GM18867 (cell line): ENCODE data around the gene TNP2.

Source experiments
- ATAC-seq: cut with Tn5 transposase; IDR thresholded peaks from one replicate; pipeline ENCODE4 v1.9.1; 2021; ENCODE audit warnings: mild to moderate bottlenecking, moderate library complexity; ENCODE audit not compliant: unreplicated experiment

Gene TNP2

GRCh38 chr16:11278681-11279628, 9.8 kb upstream of the TNP2 start:
- no peak for ATAC-seq

GRCh38 chr16:11277607-11278337, 8.6 kb upstream of the TNP2 start:
- ATAC-seq = no peak

GRCh38 chr16:11276896-11277593, 7.9 kb upstream of the TNP2 start:
- no peak for ATAC-seq

DNA sequence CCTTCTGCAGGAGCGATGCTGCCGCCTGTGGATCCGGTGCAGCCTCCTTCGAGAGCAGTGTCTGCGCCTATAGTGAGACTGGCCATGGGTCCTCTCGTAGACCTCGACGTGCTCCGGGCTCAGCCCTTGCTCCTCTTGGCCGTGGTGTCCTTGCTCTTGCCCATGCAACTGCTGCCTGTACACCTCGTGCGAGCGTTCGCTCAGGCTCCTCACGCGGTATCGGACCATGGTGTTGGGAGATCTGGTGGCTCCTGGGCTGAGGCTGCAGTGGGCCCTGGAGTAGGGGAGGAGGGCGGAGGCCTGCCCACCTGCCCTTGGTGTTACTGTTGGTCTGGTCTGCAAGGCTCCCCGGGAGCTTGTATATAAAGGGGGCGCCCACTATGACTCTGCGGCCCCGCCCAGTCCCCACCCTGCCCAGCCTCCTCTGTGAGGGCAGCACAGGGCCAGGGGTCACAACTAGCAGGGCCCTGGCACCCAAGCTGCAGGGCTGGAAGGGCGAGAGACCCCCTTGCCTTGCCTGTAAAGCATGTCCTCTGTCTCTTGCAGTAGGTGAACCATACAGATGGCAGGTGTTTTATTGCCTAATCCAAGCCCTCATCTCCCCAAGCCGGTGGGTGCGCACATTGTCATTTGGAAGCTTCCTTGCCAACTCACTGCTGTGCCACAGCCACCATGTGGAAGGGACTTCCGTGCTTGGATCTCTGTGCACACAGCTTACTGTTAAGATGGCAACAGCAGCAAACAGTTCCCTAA, 7.2 kb upstream of the TNP2 start, which contains the start of gene PRM2:
Gene PRM2 (minus strand): TSS at position 338 of the 753 bp plus-strand sequence. CDS start 110 bp downstream, at position 228.
- ATAC-seq = no peak

- ATAC-seq = no peak
These were observed 5.8 kb upstream of the TNP2 start for GRCh38 chr16:11274964-11275363.

DNA sequence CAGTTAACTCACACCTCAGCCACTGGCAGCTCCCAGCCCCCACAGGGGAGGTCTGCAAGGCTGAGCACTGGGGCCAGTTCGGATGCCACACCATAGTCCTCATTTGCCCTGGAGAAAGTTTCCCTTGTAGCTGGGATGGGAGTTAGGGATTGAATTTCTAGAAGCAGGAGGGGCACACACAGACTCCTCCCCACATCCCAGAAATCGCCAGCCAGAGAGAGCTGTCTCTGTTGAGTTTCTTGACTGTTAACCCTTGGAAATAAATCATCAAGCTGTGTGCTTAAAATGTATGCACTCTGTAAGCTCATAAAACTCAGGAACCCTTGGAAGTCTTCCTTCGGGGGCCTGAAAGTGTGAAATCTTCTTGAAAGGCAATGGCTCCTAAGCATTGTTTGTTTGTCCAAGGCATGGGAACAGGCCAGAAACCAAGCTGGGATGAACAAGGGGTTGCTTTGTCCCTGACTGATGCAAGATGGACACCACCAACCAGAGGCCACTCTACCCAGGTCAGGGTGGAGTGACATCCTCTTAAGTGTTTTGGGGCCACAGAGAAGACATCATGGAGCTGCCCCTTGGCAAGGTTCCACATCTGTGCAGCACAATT, 4.7 kb upstream of the TNP2 start:
- no peak for ATAC-seq

DNA sequence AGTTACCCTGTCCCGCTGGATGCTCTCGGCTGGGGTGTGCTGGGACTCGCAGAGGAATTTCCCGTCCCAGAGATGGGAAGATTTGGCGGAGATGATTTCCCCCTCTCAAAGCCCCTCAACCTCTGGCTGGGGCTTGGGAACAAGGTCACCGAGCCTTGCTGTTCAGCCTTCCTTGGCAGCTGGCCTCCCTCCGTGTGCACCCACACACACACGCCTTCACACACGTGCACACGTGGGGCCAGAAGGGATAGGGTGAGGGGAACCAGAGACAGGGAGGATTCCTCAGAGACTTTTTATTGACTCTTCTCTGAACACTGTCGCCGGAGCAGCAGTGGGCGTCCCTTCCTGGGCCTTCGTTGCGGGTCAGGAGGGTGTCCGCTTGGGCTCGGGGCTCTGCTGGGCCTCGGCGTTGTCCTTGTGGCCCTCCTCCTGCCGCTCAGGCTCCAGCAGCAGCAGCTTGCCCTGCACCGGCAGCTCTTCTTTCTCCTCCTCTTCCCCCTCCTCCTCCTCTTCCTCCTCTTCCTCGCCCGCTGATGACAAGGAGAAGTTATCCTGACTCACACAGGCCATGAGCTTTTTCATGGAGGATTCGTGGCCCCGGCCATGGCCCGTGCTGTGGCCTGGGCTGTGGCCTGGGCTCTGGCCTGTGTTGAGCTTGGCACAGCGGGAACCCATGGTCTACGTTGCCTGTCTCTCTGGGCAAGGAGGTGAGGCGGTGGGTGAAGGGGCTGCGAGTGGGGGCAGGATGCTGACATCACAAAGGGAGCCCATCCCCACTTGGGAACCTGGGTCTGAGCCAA, 4.0 kb upstream of the TNP2 start, which contains the start of gene PRM3:
Gene PRM3 (minus strand): TSS at position 709 of the 800 bp plus-strand sequence. CDS start 34 bp downstream, at position 675.
- no peak for ATAC-seq

DNA sequence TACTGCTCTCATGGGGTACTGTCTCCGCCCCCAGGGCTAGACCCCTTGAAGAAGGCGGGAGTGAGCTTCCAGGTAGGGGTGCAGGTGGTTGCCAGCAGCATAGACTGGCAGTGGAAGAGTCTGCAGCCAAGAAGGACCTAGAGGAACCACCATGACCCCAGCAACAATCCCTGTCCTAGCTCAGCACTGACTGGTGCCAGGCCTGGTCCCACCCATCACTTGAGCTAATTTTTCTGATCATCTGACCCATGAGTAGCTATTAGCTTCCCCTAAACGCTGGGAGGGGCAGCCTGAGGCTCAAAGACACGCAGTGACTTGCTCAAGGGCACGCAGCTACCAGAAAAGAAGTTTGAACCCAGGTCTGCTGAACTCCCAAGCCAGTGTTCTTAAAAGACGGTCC, 3.4 kb upstream of the TNP2 start:
- no peak for ATAC-seq

- no peak for ATAC-seq
These were observed 2.5 kb upstream of the TNP2 start for GRCh38 chr16:11271610-11272009.

- no peak for ATAC-seq
These were observed 1.6 kb upstream of the TNP2 start for GRCh38 chr16:11270602-11271162.

DNA sequence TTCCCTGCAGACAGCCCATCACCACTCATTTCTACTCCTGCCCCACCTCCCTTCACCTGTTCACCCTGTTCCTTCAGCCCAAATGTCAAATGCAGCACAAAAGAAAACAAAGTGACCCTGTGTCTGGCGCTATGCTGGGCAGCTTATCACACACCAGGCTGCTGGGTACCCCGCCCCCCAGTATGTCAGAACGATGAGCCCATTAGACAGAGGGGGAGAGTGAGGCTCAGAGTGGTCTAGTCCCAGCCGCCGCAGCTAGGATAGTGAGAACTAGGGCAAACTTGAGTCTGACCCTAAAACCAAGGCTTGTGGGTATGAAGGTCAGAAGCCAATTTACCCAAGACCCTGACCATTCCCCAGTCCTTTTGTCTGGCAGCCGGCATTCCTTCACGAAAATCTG, 4.0 kb downstream of the TNP2 start:
- no peak for ATAC-seq

GRCh38 chr16:11264155-11264832, 4.8 kb downstream of the TNP2 start:
- ATAC-seq = no peak

DNA sequence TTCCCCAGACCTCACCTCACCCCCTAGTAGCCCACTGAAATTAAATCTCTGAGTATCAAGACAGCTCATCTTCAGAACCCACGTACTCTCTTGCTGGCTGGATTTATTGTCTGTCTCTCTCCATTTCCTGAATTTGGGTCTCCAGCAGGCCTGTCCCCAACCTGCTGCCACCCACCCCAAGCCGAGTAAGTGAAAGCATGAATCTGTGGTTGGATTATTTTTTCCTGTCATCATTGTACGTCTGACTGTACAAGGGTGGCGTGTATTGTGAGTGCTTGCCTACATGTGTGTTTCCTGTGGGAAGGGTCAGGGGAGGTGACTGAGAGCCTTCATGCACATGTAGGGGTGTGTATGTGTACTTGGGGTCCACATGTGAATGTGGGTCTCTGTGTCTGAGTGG, 5.4 kb downstream of the TNP2 start:
- no peak for ATAC-seq

- ATAC-seq = no peak
These were observed 6.2 kb downstream of the TNP2 start for GRCh38 chr16:11262915-11263314.

GRCh38 chr16:11260596-11260966, 8.5 kb downstream of the TNP2 start:
- no peak for ATAC-seq

- ATAC-seq = no peak
These were observed 9.2 kb downstream of the TNP2 start for GRCh38 chr16:11259655-11260595.
